HG03066 (cell line): ENCODE data around the gene ANO4.

Source experiments
- ATAC-seq: cut with Tn5 transposase; IDR thresholded peaks from one replicate; pipeline ENCODE4 v1.9.1; 2021; ENCODE audit warnings: low read depth; ENCODE audit not compliant: unreplicated experiment

ANO4 gene

DNA sequence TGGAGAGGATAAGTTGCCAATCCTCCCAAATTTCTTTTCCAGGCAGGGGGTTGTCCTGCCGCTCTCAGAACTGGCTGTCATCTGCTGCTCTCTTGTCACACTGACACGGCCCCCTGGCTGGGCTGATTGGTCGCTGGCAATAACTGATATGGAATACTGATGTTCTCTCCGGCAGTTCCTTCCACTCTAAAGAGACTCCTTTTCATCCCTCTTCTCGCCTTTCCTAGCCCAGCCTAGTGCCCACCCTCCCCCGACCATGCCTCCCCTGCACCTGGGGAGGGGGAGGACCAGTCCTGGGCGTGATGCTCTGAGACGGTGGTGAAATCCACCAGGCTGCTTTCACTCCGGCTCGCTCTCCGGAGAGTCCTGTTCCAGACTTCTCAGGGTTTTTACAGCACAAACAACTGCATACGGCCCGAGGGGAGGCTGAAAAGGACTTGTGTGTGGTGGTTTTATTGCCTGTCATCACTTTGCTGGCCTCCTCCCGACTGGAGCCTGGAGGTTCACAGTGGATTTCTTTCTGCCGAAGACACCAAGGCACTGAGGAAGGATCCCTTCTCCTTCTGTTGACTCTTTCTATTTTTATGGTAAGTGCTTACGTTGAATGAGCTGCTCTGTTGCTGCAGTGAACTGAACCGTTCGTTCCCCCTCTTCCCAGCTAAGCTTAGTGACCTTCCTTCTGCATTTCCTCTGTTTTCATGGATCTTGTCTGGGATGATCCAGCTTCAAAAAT, at the start of gene ANO4:
Gene ANO4 (plus strand): TSS at position 336 of the 733 bp plus-strand sequence. CDS start 107,010 bp downstream, outside the sequence.
- no peak for ATAC-seq

DNA sequence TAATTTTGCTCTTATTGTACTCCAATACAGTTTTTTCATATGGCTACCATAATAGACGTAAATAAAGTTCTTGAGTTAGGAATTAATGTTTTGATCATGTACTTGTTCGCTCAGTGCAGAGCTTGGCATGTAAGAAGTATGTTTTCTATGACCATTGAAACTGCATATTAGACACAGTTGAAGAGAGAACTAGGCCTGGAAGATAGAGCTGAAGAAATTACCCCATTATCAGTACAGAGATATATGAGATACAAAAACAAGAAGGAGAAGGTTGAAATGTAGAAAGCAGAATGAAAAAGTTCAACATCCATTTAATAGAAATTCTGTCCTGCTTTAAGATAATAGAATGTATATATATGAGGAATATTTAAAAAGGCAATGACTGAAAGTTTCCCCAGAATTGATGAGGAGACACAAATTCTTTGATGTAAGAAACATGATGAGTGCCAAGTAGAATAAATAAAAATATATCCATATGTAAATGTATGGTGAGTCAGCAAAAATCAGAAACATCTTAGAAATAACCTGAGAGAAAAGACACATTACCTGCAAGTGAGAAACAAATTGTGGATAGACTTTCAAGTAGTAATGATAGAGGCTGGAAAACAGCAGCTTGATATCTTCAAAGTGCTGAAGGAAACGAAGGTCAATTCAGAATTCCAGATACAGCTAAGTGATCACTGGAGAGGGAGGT, 49.1 kb upstream of the ANO4 start:
- ATAC-seq = no peak

- no peak for ATAC-seq
These were observed 41.7 kb upstream of the ANO4 start for GRCh38 chr12:100752841-100753240.

DNA sequence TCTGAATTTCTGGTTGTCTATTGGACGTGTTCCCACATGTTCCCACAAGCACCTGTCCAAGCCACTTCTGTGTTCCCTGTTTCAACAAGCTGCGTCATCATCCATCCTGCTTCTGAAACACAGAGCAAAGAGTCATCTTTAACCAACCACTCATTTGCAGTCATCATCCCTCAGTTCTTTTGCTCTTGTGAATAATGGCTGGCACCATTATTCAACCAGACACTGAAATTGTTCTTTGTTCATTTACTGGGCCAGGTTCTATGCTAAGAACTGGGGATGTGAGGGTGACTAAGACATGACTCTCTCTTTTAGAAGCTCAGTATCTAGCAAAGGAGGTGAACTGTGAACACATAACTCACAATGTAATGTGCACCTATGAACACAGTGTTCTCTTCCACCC, 40.7 kb upstream of the ANO4 start:
- no peak for ATAC-seq

GRCh38 chr12:100755186-100755585, 39.4 kb upstream of the ANO4 start:
- ATAC-seq = no peak

DNA sequence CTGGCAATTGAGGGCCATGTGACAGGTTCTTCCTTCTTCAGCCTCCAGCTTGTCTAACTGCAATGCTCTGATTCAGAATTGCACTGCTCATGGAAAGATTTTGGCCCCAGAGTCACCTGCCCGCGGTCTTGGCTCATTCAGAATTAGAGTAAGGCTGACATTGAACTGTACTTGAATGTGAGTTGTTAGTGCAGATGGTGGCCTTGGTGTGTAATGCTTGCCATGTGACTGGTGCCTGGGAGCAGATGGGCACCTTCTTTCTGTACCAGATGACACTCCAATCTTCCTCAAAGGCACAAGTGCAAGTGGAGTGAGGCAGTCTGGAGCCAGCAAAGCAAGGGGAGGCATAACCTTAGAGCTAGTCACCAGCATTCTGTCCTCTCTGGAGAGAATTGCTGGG, 36.5 kb upstream of the ANO4 start:
- no peak for ATAC-seq

- ATAC-seq = no peak
These were observed 27.2 kb upstream of the ANO4 start for GRCh38 chr12:100767371-100767770.

GRCh38 chr12:100767950-100768349, 26.6 kb upstream of the ANO4 start:
- ATAC-seq = no peak

- no peak for ATAC-seq
These were observed 15.5 kb upstream of the ANO4 start for GRCh38 chr12:100778967-100779590.

GRCh38 chr12:100789146-100789545, 5.4 kb upstream of the ANO4 start:
- ATAC-seq = no peak

GRCh38 chr12:100789975-100790374, 4.6 kb upstream of the ANO4 start:
- ATAC-seq = no peak

- ATAC-seq = no peak
These were observed 4.0 kb upstream of the ANO4 start for GRCh38 chr12:100790552-100790951.

DNA sequence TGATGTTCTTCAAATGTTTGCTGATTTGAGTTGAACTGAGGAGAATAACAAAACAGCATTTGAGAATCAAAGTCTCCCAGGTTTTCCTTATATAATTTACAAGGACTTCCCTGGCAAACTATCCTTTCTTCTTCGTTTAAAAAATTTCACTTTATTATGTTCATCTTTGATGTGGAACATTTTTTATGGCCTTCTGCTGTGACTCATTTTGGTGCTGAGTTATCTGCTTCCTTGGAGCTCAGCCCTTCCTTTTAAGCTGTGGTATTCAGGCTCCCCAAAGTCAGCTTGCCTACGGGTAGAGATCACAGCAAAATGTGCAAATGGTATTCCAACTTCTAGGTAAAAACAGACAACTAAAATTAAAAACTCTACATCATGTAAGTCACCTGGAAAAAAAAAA, 1.4 kb upstream of the ANO4 start:
- no peak for ATAC-seq

DNA sequence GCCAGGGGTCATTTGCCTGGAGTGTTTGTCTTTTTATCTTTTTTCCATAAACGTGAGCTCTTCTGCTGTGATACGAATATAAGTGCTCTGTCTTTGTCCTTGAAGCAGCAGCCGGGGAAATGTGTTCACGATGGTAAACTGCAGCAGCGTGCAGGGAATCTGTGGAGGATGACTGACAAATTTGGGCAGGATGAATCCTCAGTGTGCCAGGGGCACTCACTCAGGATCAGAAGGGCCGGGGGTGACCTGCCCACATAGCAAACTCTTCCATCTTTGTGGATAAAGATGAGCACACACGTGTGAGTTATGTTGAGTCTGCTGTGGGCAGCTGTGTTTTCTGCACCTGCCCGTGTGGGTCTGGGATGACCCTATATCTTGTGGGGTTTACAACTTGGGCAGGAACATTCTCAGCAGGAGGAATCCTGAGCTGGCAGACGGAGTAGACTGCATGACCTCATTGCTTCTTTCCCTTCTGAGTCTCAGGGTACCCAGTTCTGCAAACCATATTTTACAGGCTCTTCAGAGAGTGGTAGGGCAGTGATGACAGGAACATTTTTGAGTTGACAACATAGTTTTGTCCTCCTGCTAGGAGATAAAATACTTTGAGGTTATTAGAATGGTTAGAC, 711 bp downstream of the ANO4 start:
- no peak for ATAC-seq

DNA sequence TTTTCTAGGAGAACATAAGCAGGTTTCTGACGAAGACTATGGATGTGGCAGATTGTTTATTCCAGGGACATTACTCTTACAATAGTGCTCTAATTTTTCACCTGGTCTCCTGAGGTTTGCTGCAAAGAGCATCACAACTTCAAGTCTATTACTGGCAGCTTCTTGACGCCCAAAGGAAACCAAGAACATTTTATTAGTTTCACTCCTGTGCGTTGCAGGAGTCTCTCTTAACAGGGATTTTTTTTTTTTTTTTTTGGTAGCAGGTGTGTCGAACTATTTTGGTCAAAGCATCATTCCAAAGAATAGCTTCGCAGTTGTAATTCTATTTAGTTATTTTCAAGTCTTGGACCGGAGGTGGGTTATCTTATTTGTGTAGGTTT, 1.2 kb downstream of the ANO4 start:
- ATAC-seq = no peak

DNA sequence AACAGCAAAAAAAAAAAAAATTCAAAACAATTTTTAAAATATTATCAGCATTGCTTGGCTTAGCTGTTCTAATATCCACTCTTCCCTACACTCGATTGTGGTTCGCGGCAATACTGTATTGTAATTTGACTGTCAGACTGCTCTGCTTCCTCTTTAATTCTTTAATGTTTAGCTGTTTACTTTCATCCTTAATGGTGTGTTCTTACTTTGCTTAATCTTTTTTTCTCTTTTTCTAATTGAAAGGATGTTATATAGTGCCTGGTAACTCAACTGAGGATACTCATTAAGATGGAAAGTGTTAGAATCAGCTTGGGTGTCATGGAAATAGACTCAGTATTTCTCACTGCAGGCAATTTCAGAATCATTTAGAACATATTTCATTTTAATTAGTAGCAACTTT, 2.0 kb downstream of the ANO4 start:
- no peak for ATAC-seq

GRCh38 chr12:100797246-100797645, 2.7 kb downstream of the ANO4 start:
- no peak for ATAC-seq

DNA sequence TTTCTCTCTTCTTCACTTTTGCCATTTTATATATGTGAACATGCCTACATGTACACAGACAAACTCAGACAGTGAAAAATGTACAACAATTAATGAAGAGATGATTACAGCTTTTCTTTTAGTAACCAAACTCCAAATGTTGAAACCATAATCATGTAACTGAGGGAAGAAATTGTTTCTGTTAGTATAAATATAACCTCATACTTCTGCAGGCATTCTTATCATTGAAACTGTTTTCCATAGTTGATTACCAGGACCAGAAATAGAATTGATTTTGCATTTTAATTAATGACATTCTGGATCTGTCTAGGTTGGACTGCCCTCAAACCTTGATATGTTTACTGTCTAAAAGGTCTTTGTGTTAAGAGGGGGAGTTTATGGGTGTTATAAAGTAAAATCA, 3.2 kb downstream of the ANO4 start:
- no peak for ATAC-seq

GRCh38 chr12:100798286-100799160, 3.9 kb downstream of the ANO4 start:
- no peak for ATAC-seq

DNA sequence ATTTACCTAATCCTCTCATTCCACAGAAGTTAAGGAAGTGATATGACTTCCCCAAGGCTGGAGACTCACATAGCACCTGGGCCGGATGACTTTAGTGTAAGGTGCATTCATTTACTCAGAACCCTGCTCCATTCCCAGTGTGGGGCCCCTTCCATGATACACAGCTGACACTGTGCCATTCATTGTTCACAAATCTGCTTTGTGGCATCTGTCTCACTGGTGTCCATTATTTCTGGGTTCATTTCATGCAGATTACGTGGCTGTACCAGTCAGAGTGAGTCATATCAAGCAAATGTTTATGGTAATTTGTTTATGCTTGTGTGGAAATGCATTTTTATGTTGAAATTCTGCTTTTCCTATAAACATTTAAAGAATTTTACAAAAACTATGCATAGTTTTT, 5.2 kb downstream of the ANO4 start:
- no peak for ATAC-seq
